HCT116 (cell line): ENCODE data around the gene TMCC3.

Source experiments
- CTCF ChIP-seq, 3 experiments: fragments of 200-600 bp in 1 of 3; sonication (generic) in 1 of 3; IDR thresholded peaks in 2 of 3; conservative IDR thresholded peaks in 1 of 3; 2 replicates each; pipeline ENCODE4 v1.5.1; 2012 to 2017; ENCODE audit warnings: low read depth in 2 of 3, low read length in 2 of 3, antibody characterized with exemption in 1 of 3, borderline replicate concordance in 1 of 3, control low read depth in 1 of 3, mild to moderate bottlenecking in 1 of 3, mixed read lengths in 1 of 3, mixed run types in 1 of 3, moderate library complexity in 1 of 3; ENCODE audit not compliant: insufficient read depth in 1 of 3
- ELF1 ChIP-seq: IDR thresholded peaks from 2 replicates; pipeline ENCODE4 v1.6.1; 2012; ENCODE audit warnings: low read depth, borderline replicate concordance
- EZH2 ChIP-seq: fragments of 200-600 bp; sonication (generic); IDR thresholded peaks from 2 replicates; pipeline ENCODE4 v1.6.1; 2017; ENCODE audit warnings: antibody characterized with exemption, mixed run types
- EZH2phosphoT487 ChIP-seq: fragments of 200-600 bp; IDR thresholded peaks from 2 replicates; pipeline ENCODE4 v1.6.1; 2018; ENCODE audit warnings: antibody characterized with exemption, borderline replicate concordance
- POLR2AphosphoS5 ChIP-seq: IDR thresholded peaks from 2 replicates; pipeline ENCODE4 v1.6.1; 2011; ENCODE audit warnings: mild to moderate bottlenecking, low read depth, low read length, moderate library complexity
- ZNF274 ChIP-seq: fragments of 200-500 bp; sonication (Bioruptor generic); IDR thresholded peaks from 2 replicates; pipeline ENCODE4 v1.6.1; 2014; ENCODE audit warnings: mild to moderate bottlenecking, low read depth, low read length, inconsistent platforms

- TF ChIP-seq EZH2 (no peak), POLR2AphosphoS5 (no peak), ELF1 (no peak), CTCF (IDR thresholded peaks at IDR 0.05 in 2 of 3, conservative IDR thresholded peaks at IDR 0.05 in 1 of 3; ENCODE audit: borderline replicate concordance in 1 of 3, insufficient read depth in 1 of 3, low read depth in 2 of 3, low read length in 2 of 3) (no peak), ZNF274 (no peak), EZH2phosphoT487 (no peak)
These were observed 26.6 kb upstream of the TMCC3 start for GRCh38 chr12:94676922-94677321.
